Breast epithelium (tissue), 3 donors: Measurements from ENCODE around the gene CHEK2.

Experiments
- CTCF ChIP-seq, 3 donors: fragments of 450-650 bp; IDR thresholded peaks; one replicate each; pipeline ENCODE4 v1.5.1; 2016 to 2017; ENCODE audit warnings: antibody characterized with exemption in 3 of 3, mild to moderate bottlenecking in 3 of 3, moderate library complexity in 3 of 3
- POLR2AphosphoS5 ChIP-seq, 3 donors: sonication (generic); formaldehyde crosslinking; IDR thresholded peaks; one replicate each; pipeline ENCODE4 v1.6.1; 2017; ENCODE audit warnings: antibody characterized with exemption in 3 of 3

GRCh38 chr22:28734393-28734792 lies 7.2 kb downstream of the CHEK2 start:
- no peak for TF ChIP-seq CTCF (IDR thresholded peaks at IDR 0.05)
- TF ChIP-seq POLR2AphosphoS5 (IDR thresholded peaks at IDR 0.05) = no peak
